HepG2 (cell line): ENCODE results near the gene FOXK2.

Source experiments
- BCL6 ChIP-seq: IDR thresholded peaks from 2 replicates; pipeline ENCODE4 v1.6.1; 2016; ENCODE audit warnings: missing genetic modification reagents, missing compliant biosample characterization
- EP300 ChIP-seq, 3 experiments: sonication (generic) in 1 of 3; formaldehyde crosslinking in 1 of 3; IDR thresholded peaks; 2 replicates each; pipeline versions ENCODE4 v1.5.1 to v1.6.1; 2011 to 2020; ENCODE audit warnings: low read depth in 2 of 3, low read length in 2 of 3, borderline replicate concordance in 1 of 3, improper control_type of control experiment in 1 of 3, mild to moderate bottlenecking in 1 of 3, missing genetic modification reagents in 1 of 3, moderate library complexity in 1 of 3
- HDAC6 ChIP-seq: fragments of 200-600 bp; sonication (generic); IDR thresholded peaks from 2 replicates; pipeline ENCODE4 v1.7.0; 2017; ENCODE audit warnings: mild to moderate bottlenecking, antibody characterized with exemption, low read length, low read depth
- HNRNPL ChIP-seq: fragments of 200-400 bp; formaldehyde crosslinking; IDR thresholded peaks from 2 replicates; pipeline ENCODE4 v1.6.1; 2017; ENCODE audit warnings: mild to moderate bottlenecking, low read depth, low read length
- IKZF1 ChIP-seq: fragments of 450-650 bp; IDR thresholded peaks from 2 replicates; pipeline ENCODE4 v1.7.1; 2016
- KDM5A ChIP-seq: fragments of 200-600 bp; sonication (generic); IDR thresholded peaks from 2 replicates; pipeline ENCODE4 v1.7.0; 2018; ENCODE audit warnings: antibody characterized with exemption, mild to moderate bottlenecking, low read length, borderline replicate concordance
- NR2C2 ChIP-seq: sonication (generic); formaldehyde crosslinking; IDR thresholded peaks from 2 replicates; pipeline ENCODE4 v1.4.0; 2020; ENCODE audit warnings: missing genetic modification reagents, mild to moderate bottlenecking, moderate library complexity, borderline replicate concordance
- RAD21 ChIP-seq: fragments of 450-650 bp; formaldehyde crosslinking; IDR thresholded peaks from 2 replicates; pipeline ENCODE4 v1.5.0; 2020; ENCODE audit warnings: mild to moderate bottlenecking
- SRSF4 ChIP-seq: fragments of 200-400 bp; formaldehyde crosslinking; IDR thresholded peaks from one replicate; pipeline ENCODE4 v1.6.1; 2018; ENCODE audit warnings: mild to moderate bottlenecking, low read depth, low read length, moderate library complexity; ENCODE audit not compliant: poor library complexity, severe bottlenecking
- ZNF180 ChIP-seq: sonication (generic); formaldehyde crosslinking; IDR thresholded peaks from 2 replicates; pipeline ENCODE4 v1.4.0; 2020; ENCODE audit warnings: low read depth, missing genetic modification reagents, borderline replicate concordance
- TF ChIP-seq, protein P1 (sequence below): sonication (generic); formaldehyde crosslinking; IDR thresholded peaks from 2 replicates; pipeline ENCODE4 v1.5.0; 2020; ENCODE audit warnings: mild to moderate bottlenecking, missing genetic modification reagents, moderate library complexity
- TF ChIP-seq, protein P2 (sequence below), 2 experiments: sonication (generic) in 1 of 2; formaldehyde crosslinking in 1 of 2; IDR thresholded peaks; 2 replicates each; pipeline versions ENCODE4 v1.5.1 to v1.6.1; 2011 to 2020; ENCODE audit warnings: borderline replicate concordance in 1 of 2, low read depth in 1 of 2, low read length in 1 of 2, mild to moderate bottlenecking in 1 of 2, missing genetic modification reagents in 1 of 2, moderate library complexity in 1 of 2
- TF ChIP-seq, protein P3 (sequence below): sonication (generic); formaldehyde crosslinking; IDR thresholded peaks from 2 replicates; pipeline ENCODE4 v1.8.0; 2022; ENCODE audit warnings: missing genetic modification reagents, mild to moderate bottlenecking, borderline replicate concordance

DNA sequence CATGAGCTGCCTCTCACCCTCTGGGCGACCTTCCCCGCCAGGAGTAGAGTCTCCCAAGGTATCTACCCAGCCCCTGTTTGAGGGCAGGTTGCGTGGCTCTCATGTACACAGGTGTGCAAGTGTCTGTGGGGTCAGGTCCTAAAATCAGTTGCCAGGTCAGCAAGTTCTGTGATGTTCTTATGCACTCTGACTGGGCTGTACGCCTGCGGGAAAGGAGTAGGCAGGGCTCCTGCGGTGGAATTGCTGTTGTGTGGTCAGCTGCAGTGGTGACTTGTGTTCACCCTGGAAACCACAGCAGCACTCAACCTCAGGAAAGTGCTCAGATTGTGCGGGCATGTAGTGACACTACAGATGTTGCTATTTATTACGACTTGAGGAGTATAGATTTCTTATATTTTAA is 41.6 kb upstream of the FOXK2 start:
- TF ChIP-seq RAD21 (CRISPR knock-in tag) (no peak), NR2C2 (CRISPR knock-in tag) (no peak), BCL6 (CRISPR knock-in tag) (no peak), ZNF180 (CRISPR knock-in tag) (no peak), EP300 (IDR thresholded peaks at IDR 0.05; ENCODE audit: low read depth in 2 of 2, low read length in 2 of 2) (no peak), EP300 (CRISPR knock-in tag; IDR thresholded peaks at IDR 0.05; ENCODE audit: borderline replicate concordance) (no peak), HDAC6 (no peak), SRSF4 (no peak), KDM5A (no peak), HNRNPL (no peak), IKZF1 (no peak)
- TF ChIP-seq, protein P1, sequence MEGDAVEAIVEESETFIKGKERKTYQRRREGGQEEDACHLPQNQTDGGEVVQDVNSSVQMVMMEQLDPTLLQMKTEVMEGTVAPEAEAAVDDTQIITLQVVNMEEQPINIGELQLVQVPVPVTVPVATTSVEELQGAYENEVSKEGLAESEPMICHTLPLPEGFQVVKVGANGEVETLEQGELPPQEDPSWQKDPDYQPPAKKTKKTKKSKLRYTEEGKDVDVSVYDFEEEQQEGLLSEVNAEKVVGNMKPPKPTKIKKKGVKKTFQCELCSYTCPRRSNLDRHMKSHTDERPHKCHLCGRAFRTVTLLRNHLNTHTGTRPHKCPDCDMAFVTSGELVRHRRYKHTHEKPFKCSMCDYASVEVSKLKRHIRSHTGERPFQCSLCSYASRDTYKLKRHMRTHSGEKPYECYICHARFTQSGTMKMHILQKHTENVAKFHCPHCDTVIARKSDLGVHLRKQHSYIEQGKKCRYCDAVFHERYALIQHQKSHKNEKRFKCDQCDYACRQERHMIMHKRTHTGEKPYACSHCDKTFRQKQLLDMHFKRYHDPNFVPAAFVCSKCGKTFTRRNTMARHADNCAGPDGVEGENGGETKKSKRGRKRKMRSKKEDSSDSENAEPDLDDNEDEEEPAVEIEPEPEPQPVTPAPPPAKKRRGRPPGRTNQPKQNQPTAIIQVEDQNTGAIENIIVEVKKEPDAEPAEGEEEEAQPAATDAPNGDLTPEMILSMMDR (CRISPR knock-in tag) = no peak
- TF ChIP-seq, protein P2, sequence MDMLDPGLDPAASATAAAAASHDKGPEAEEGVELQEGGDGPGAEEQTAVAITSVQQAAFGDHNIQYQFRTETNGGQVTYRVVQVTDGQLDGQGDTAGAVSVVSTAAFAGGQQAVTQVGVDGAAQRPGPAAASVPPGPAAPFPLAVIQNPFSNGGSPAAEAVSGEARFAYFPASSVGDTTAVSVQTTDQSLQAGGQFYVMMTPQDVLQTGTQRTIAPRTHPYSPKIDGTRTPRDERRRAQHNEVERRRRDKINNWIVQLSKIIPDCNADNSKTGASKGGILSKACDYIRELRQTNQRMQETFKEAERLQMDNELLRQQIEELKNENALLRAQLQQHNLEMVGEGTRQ (IDR thresholded peaks at IDR 0.05; ENCODE audit: low read depth, low read length) = no peak
- TF ChIP-seq, protein P2 (CRISPR knock-in tag; IDR thresholded peaks at IDR 0.05; ENCODE audit: borderline replicate concordance) = no peak
- TF ChIP-seq, protein P3, sequence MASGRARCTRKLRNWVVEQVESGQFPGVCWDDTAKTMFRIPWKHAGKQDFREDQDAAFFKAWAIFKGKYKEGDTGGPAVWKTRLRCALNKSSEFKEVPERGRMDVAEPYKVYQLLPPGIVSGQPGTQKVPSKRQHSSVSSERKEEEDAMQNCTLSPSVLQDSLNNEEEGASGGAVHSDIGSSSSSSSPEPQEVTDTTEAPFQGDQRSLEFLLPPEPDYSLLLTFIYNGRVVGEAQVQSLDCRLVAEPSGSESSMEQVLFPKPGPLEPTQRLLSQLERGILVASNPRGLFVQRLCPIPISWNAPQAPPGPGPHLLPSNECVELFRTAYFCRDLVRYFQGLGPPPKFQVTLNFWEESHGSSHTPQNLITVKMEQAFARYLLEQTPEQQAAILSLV (CRISPR knock-in tag) = no peak
